Thyroid gland (tissue), 4 donors: ENCODE data around the gene ABCG5.

ENCODE experiments used
- POLR2A ChIP-seq, 2 donors: fragments of 450-650 bp; IDR thresholded peaks; one replicate each; pipeline ENCODE4 v1.6.1; 2017; ENCODE audit warnings: antibody characterized with exemption in 2 of 2, mild to moderate bottlenecking in 2 of 2, moderate library complexity in 1 of 2
- TF ChIP-seq, protein P1 (sequence below), 6 experiments: fragments of 200-600 bp in 3 of 6; fragments of 450-650 bp in 3 of 6; sonication (generic) in 3 of 6; IDR thresholded peaks; one replicate each; pipeline ENCODE4 v1.5.1; 2016 to 2019; ENCODE audit warnings: antibody characterized with exemption in 6 of 6, mild to moderate bottlenecking in 2 of 6, inconsistent platforms in 1 of 6, moderate library complexity in 1 of 6

DNA sequence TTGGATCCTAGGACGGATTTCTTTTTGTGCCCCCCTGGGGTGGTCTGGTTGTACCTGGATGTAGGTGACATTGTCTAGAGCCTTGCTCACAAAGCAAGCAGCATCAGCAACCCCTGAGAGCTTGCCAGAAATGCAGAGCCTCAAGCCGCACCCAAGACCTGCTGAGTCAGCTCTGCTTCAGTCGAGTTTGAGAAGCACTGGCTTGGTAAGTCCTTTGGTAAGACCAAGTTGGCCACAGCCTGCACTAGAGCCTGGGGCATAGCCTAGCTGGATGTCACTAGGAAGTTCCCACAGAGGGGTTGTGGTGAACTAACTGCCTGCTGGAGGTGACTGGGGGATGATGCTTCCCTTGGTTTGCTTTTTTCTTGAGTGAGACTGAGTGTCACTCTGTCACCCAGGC, 6.2 kb downstream of the ABCG5 start:
- TF ChIP-seq, protein P1, sequence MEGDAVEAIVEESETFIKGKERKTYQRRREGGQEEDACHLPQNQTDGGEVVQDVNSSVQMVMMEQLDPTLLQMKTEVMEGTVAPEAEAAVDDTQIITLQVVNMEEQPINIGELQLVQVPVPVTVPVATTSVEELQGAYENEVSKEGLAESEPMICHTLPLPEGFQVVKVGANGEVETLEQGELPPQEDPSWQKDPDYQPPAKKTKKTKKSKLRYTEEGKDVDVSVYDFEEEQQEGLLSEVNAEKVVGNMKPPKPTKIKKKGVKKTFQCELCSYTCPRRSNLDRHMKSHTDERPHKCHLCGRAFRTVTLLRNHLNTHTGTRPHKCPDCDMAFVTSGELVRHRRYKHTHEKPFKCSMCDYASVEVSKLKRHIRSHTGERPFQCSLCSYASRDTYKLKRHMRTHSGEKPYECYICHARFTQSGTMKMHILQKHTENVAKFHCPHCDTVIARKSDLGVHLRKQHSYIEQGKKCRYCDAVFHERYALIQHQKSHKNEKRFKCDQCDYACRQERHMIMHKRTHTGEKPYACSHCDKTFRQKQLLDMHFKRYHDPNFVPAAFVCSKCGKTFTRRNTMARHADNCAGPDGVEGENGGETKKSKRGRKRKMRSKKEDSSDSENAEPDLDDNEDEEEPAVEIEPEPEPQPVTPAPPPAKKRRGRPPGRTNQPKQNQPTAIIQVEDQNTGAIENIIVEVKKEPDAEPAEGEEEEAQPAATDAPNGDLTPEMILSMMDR (IDR thresholded peaks at IDR 0.05), result no peak
- no peak for TF ChIP-seq POLR2A (IDR thresholded peaks at IDR 0.05)
